Activated naive CD4-positive, alpha-beta T cell treated with anti-CD3 and anti-CD28 coated beads, Interleukin-2, amount 10 ng/mL, durations not matched to agents 7 days and 5 days (primary cell): ENCODE measurements around the gene RPL21.

Experiments
- CTCF ChIA-PET: fragments of 350-600 bp; sonication (Branson Sonifier 250); formaldehyde crosslinking; loops from one replicate; lab custom pipeline; 2021; ENCODE audit warnings: antibody characterized with exemption; lab: Charles Lee
- DNase-seq: peaks from one replicate; pipeline ENCODE4 v3.0.0-alpha.2; 2020
- H3K27ac Mint-ChIP-seq: one replicate; pipeline ENCODE4 v1.8.0; 2021; ENCODE audit warnings: mild to moderate bottlenecking, moderate library complexity, mixed read lengths
- H3K27me3 Mint-ChIP-seq: one replicate; pipeline ENCODE4 v1.8.0; 2021; ENCODE audit warnings: mild to moderate bottlenecking, mixed read lengths
- H3K36me3 Mint-ChIP-seq: one replicate; pipeline ENCODE4 v1.8.0; 2021; ENCODE audit warnings: mixed read lengths
- H3K4me1 Mint-ChIP-seq: one replicate; pipeline ENCODE4 v1.8.0; 2021; ENCODE audit warnings: mixed read lengths
- H3K4me3 Mint-ChIP-seq: one replicate; pipeline ENCODE4 v1.8.0; 2021; ENCODE audit warnings: mild to moderate bottlenecking, moderate library complexity, mixed read lengths
- H3K9me3 Mint-ChIP-seq: one replicate; pipeline ENCODE4 v1.8.0; 2021; ENCODE audit warnings: mixed read lengths

RPL21 gene

DNA sequence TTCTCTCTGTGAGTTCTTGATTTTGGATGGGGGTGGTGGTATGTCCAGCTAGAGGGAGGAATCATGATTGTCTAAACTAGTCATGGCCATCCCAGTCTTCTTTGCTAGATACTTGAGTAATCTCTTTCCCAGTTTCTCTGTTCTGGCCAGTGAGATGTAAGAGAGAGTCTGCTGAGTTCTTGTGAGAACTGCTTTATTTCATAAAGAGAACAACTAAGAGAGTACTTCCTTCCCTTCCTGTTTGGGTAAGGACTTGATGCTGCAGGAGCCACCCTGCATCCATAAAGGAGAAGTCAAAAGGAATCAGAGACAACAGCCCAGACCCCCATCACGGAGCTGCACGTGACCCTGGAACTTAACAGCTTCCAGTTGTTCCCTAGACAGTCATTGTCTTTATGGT lies 16.2 kb downstream of the RPL21 start:
- Mint-ChIP-seq H3K4me1 (peaks cover 12% of the 10 kb centered on the region), H3K9me3 (no peaks in the 10 kb centered on the region), H3K4me3 (no peak overlapping the region), H3K27ac (no peak overlapping the region), H3K36me3 (no peaks in the 10 kb centered on the region), H3K27me3 (peaks cover 18% of the 10 kb centered on the region)
- CTCF ChIA-PET, result interaction anchor here (0.8 to 1.6 kb wide), 2 partner anchors 11 to 282 kb away, joined by 3 to 4 read pairs; no protein-coding TSS in a partner anchor
- DNase-seq, result no peak

DNA sequence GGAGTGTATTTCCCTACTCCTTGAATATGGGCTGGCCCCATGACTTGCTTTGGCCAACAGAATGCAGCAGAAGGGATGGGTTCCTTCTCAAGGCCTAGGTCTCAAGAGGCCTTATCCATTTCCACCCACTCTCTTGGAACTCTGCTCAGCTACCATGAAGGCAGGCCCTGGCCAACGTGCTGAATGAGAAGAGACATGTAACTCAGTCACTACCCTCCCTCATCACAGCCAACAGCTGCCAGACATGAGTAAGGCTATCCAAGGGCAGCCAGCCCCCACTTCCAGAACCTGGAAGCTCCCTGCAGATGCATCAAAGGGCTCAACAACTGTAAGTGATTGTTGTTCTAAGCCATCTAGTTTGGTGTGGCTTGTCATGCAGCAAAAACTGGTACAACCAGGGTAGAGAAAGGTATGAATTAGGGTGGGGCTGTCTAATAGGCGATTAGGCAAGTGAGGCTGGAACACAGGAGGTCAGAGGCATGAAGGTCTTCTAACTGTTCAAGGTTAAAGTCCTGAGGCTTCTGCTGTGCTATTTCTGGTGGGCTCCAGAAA lies 17.8 kb downstream of the RPL21 start:
- Mint-ChIP-seq H3K27me3 (peaks cover 32% of the 10 kb centered on the region), H3K36me3 (no peaks in the 10 kb centered on the region), H3K27ac (no peak overlapping the region), H3K4me1 (peaks cover 11% of the 10 kb centered on the region), H3K4me3 (no peak overlapping the region), H3K9me3 (no peaks in the 10 kb centered on the region)
- CTCF ChIA-PET, result interaction anchor here (1.3 kb wide), 1 partner anchor 14 kb away, joined by 3 read pairs; no protein-coding TSS in a partner anchor
- DNase-seq, result no peak

DNA sequence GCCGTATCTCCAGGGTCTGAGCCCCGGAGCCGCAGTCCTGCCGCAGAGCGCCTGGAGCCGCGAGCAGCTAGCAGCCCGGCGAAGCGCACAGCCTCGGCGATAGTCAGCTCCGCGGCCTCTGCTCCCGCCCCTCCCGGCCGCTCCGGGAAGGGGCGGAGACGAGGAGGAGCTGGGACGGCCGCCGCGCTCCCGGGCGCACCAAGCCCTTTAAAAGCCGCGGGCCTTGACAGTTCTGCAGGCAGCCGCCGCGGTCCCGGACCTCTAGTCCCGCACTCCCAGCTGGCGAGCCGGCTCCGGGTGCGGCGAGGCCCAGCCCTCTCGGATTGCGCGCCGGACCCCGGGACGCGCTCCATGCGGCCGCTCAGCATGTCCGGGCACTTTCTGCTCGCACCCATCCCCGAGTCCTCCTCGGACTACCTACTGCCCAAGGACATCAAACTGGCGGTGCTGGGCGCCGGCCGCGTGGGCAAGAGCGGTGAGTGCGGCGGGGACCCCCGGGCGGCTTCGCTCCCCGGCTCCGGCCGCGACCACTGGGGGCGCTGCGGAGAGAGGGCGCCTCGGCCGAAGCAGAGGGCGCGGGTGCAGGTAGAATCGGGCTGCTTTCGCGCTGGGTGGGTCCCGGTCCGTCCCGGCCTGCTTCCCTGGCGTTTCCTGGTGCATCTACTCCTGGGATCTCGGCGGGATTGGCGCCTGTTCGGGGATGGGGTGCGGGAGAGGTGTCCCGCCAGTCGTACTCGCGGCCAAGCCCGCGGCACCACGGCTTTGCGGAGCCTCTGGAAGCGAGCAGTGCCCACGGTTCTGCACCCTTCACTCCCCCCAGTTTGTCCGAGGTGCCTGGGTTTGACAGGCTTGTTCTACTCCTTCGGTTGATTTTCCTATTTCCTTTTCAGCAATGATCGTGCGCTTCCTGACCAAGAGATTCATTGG lies 19.5 kb downstream of the RPL21 start, which contains the start of gene RASL11A:
RASL11A (plus strand) TSS at position 237 of the 927 bp plus-strand sequence; CDS start at position 352, 115 bp downstream.
- CTCF ChIA-PET, result interaction anchor here (0.7 to 1.9 kb wide), 6 partner anchors 11 to 285 kb away, joined by 3 to 7 read pairs (median 3); no protein-coding TSS in a partner anchor
- H3K27ac Mint-ChIP-seq, result no peak within 1 kb of the TSS
- H3K4me3 Mint-ChIP-seq, result peak within 1 kb of the TSS; percentile 78
- H3K9me3 Mint-ChIP-seq, result no peaks in the 10 kb centered on the region
- H3K27me3 Mint-ChIP-seq, result peaks cover 47% of the 10 kb centered on the region
- DNase-seq, result peak; percentile 74
- H3K36me3 Mint-ChIP-seq, result no peaks in the 10 kb centered on the region
- peaks cover 11% of the 10 kb centered on the region for H3K4me1 Mint-ChIP-seq

DNA sequence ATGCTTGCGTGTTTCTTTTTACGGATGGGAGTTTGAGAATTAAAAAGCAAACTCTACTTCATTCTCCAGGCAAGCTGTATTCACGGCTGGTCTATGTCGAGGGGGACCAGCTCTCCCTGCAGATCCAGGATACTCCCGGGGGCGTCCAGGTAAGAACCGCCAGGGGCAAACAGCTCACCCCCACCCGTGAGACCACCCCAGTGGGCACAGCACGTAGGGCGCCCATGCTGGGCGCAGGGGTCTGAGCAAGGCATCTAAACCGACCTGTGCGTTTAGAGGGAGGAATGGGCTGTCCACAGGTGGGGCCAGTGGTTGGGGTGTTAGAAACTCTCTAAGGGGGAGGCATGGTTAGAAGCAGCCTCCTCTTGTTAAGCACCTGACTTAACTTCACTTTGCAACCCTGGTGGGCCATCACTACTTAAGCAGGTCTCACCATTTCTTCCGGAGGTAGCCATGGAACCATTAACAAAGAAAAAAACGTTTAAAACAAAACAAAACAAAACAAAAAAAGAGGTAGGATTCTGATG lies 20.3 kb downstream of the RPL21 start:
- Mint-ChIP-seq H3K27ac (no peak overlapping the region), H3K9me3 (no peaks in the 10 kb centered on the region), H3K4me1 (peaks cover 11% of the 10 kb centered on the region), H3K36me3 (no peaks in the 10 kb centered on the region), H3K4me3 (peak overlapping the region; percentile 78), H3K27me3 (peaks cover 51% of the 10 kb centered on the region)
- CTCF ChIA-PET, result interaction anchor here (1.9 kb wide), 1 partner anchor 286 kb away, joined by 7 read pairs; no protein-coding TSS in a partner anchor
- DNase-seq, result no peak

DNA sequence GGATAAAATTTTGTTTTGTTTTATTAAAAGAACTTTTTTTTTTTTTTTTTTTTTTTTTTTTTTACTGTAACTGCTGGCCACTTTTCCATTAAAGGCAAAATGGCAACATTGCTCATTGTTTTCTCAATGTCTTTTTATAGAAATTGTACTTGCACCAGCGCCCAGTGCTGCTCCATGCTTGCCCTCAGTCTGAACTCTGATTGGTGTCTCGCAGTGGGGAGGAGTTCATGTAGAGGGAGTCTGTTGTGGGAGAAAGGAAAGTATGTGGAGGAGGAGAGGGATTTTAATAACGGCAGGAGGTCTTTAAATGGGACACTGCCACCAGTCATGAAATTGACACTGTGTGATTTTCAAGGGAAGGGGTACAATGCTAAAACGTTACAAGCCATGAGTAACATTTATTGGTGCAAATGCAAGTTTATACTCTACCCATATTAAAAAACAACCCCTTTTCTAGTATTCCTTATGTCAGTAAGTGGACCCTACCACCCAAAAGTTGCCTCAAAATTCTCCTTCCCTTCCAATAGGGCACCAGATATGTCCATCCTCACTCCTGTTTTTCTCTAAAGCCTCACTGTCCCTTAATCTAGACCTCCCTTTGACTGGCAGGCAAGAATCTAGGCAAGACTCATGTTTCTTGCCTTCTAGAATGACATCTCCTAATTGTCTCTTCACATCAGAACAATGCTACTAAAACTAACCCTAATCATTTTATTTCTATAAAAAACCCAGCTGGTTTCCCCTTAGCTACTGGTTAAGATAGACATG lies 22.5 kb downstream of the RPL21 start:
- H3K27ac Mint-ChIP-seq, result no peak overlapping the region
- CTCF ChIA-PET, result no interaction called here
- no peak overlapping the region for H3K4me3 Mint-ChIP-seq
- H3K36me3 Mint-ChIP-seq, result no peaks in the 10 kb centered on the region
- DNase-seq, result no peak
- H3K27me3 Mint-ChIP-seq, result peaks cover 59% of the 10 kb centered on the region
- no peaks in the 10 kb centered on the region for H3K9me3 Mint-ChIP-seq
- H3K4me1 Mint-ChIP-seq, result peaks cover 11% of the 10 kb centered on the region

DNA sequence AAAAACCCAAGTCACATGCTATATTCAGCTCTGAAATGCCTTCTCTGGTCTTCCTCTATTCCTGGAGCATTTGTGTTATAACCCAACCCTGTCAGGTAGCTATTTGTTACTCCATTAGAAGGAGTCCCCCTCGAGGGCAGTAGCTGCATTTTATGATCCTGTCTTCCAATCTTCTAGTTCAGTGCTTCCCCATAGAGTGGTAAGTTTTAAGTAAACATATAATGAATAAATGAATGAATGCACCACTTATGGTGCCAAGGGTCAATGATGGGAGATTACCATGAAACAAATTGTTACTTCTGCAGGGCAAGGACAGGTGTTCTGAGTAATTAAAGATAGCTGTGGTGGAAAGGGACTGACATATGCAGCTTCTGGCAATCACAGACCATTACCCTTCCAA lies 23.3 kb downstream of the RPL21 start:
- no peak overlapping the region for H3K4me3 Mint-ChIP-seq
- no peak for DNase-seq
- H3K27me3 Mint-ChIP-seq, result peaks cover 59% of the 10 kb centered on the region
- no peak overlapping the region for H3K27ac Mint-ChIP-seq
- H3K36me3 Mint-ChIP-seq, result no peaks in the 10 kb centered on the region
- no peaks in the 10 kb centered on the region for H3K9me3 Mint-ChIP-seq
- CTCF ChIA-PET, result interaction anchor here (1.0 to 1.1 kb wide), 2 partner anchors 85 to 87 kb away, joined by 3 to 4 read pairs; no protein-coding TSS in a partner anchor
- peaks cover 11% of the 10 kb centered on the region for H3K4me1 Mint-ChIP-seq

DNA sequence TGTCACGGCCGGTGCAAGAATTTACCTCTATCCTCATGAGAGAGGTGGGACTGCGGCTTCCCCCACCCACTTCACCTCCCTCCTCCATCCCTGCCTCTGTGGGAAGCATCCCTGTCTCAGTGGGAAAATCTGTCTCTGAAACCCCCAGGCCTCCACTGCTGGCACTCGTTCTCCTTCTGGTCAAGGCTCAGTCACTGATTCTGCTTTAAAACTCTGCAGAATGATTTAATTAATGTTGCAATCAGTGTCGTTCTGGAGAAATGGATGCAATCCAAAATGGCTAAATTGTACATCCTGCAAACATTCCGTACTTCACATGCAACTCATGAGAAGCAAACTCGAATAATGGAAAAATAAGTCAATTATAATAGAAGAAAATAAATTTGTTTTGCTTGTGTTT lies 24.8 kb downstream of the RPL21 start:
- DNase-seq, result no peak
- peaks cover 5% of the 10 kb centered on the region for H3K4me1 Mint-ChIP-seq
- no peaks in the 10 kb centered on the region for H3K36me3 Mint-ChIP-seq
- H3K9me3 Mint-ChIP-seq, result no peaks in the 10 kb centered on the region
- peaks cover 55% of the 10 kb centered on the region for H3K27me3 Mint-ChIP-seq
- CTCF ChIA-PET, result no interaction called here
- H3K4me3 Mint-ChIP-seq, result no peak overlapping the region
- no peak overlapping the region for H3K27ac Mint-ChIP-seq

DNA sequence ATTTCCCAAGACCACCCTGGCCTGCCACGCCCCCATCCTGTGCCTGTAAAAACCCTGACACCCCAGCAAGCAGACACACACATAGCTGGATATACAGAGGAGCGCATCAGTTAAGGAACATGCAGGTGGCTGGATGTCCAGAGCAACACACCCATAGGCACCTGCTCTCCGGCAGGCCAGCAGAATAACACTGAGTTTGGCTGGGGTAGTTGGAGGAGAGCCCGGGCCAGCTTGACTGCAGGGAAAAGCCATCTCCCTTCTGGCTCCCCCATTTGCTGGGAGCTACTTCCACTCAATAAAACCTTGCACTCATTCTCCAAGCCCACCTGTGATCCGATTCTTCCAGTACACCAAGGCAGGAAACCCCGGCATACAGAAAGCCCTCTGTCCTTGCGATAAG lies 28.1 kb downstream of the RPL21 start:
- Mint-ChIP-seq H3K36me3 (no peaks in the 10 kb centered on the region), H3K27me3 (peaks cover 29% of the 10 kb centered on the region), H3K27ac (no peak overlapping the region), H3K4me1 (no peaks in the 10 kb centered on the region), H3K9me3 (no peaks in the 10 kb centered on the region), H3K4me3 (no peak overlapping the region)
- no peak for DNase-seq
- CTCF ChIA-PET, result no interaction called here

DNA sequence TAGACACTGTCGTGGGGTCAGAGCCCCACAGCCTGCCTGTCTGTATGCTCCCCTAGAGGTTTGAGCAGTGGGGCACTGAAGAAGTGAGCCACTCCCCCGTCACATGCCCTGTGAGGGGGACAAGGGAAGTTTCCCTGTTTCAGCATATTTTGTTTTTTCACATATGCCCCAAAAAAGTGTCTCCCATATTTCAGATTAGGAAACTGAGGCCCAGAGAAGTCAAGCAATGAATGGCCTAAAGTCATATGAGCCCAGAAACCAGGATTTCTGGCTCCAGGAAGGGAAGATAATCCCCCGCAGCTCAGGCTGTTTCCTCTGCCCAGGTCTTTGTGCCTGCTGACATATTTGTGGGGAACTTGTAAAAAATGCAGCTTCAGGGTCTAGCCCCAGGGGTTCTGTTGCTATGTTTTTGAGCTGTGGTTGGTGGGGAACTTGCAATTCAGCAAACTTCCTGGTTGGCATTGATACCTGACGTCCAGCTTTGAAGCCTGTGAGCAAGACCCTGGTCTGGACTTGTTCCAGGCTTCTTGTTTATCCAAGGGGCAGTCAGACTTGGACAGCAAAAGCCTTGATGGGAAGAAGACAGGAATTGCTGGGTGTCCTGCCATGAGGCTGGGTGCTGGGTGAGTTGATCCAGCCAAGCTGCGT lies 28.8 kb downstream of the RPL21 start:
- no peak for DNase-seq
- peaks cover 24% of the 10 kb centered on the region for H3K27me3 Mint-ChIP-seq
- no peak overlapping the region for H3K27ac Mint-ChIP-seq
- no peaks in the 10 kb centered on the region for H3K36me3 Mint-ChIP-seq
- CTCF ChIA-PET, result interaction anchor here (1.3 kb wide), 1 partner anchor 82 kb away, joined by 3 read pairs; no protein-coding TSS in a partner anchor
- no peaks in the 10 kb centered on the region for H3K9me3 Mint-ChIP-seq
- H3K4me3 Mint-ChIP-seq, result no peak overlapping the region
- no peaks in the 10 kb centered on the region for H3K4me1 Mint-ChIP-seq

DNA sequence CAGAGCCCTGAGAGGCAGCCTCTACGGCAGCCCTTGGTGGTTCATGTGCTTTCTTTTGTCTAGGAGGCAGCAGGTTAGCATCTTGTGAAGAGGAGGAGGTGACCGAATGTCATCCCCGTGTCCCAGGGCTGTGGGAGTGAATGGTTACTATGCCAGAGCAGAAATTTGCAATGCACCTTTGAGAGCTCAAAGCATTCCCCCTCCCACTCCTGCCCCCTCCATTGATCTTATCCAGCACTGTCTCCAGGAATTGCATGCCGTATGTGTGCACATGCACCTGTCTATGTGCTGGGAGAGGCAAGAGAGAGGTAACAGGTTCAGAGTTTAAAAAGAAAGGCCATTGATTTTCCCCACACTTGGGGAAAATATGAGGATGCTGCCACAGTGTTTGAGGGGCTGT lies 29.5 kb downstream of the RPL21 start:
- Mint-ChIP-seq H3K27me3 (peaks cover 17% of the 10 kb centered on the region), H3K4me3 (no peak overlapping the region), H3K36me3 (no peaks in the 10 kb centered on the region), H3K9me3 (no peaks in the 10 kb centered on the region), H3K4me1 (no peaks in the 10 kb centered on the region), H3K27ac (no peak overlapping the region)
- DNase-seq, result no peak
- CTCF ChIA-PET, result interaction anchor here (1.3 kb wide), 1 partner anchor 81 kb away, joined by 3 read pairs; no protein-coding TSS in a partner anchor

DNA sequence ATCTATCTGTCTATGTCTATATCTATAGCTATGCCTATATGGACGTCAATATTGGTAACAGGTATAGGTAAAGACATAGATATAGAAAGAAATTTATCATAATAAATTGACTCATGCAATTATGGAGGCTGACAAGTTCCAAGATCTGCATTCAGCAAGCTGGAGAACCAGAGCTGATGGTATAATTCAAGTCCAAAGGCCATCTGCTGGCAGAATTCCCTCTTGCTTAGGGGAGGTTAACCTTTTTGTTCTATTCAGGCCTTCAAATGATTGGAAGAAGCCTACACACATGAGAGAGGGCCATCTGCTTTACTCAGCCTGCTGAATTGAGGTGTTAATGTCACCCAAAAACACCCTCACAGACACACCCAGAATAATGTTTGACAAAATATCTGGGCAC lies 30.1 kb downstream of the RPL21 start:
- H3K4me3 Mint-ChIP-seq, result no peak overlapping the region
- CTCF ChIA-PET, result interaction anchor here (1.2 to 1.3 kb wide), 2 partner anchors 11 to 80 kb away, joined by 3 read pairs; partner anchors contain the start of gene RASL11A
- no peaks in the 10 kb centered on the region for H3K4me1 Mint-ChIP-seq
- H3K9me3 Mint-ChIP-seq, result no peaks in the 10 kb centered on the region
- H3K36me3 Mint-ChIP-seq, result no peaks in the 10 kb centered on the region
- DNase-seq, result no peak
- H3K27me3 Mint-ChIP-seq, result peaks cover 13% of the 10 kb centered on the region
- no peak overlapping the region for H3K27ac Mint-ChIP-seq

DNA sequence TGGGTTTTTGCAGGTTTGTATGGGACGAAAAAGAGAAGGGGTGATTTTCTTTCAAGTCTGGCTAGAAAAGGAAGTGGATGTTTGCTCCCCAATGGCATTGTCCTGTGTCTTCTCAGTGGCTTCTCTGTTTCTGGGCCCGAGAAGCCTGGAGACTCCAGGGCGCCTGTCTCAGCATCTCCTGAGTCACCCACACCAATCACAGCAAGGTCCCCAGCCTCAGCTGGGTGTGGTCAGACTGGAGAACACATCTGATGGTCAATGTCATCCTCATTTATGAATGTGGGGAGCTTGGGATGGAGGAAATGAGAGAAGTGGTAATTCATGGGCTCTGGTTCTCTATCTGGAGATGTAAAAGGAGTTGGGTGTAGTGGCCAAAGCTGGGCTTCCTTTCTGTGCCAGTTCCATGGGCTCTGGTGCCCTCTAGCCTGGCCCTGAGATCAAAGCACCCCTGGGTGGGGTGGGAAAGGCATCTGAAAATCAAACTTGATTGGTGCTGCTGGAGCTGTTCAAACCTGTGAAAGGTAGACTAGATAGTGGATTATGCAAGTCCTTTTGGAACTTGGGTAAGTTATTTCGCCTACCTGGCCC lies 32.6 kb downstream of the RPL21 start:
- CTCF ChIA-PET, result interaction anchor here (1.7 to 2.0 kb wide), 2 partner anchors 297 to 337 kb away, joined by 3 to 16 read pairs; no protein-coding TSS in a partner anchor
- DNase-seq, result no peak

DNA sequence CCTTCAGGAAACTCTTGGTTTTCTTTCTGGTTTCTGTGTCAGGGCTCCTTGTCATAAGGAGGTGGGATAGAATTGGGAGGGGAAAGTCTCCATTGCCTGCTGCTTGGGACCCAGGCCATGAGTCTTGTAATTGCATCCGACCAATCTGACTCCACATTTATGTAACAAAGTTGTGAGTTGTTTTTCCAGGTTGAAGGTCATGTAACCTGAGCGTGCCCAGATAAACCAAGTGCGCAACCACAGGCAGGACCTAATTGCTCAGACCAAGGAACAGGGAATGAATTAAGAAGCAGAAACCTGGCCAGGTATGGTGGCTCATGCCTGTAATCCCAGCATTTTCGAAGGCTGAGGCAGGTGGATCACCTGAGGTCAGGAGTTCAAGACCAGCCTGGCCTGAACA lies 37.0 kb downstream of the RPL21 start:
- H3K36me3 Mint-ChIP-seq, result no peaks in the 10 kb centered on the region
- H3K27me3 Mint-ChIP-seq, result no peaks in the 10 kb centered on the region
- H3K27ac Mint-ChIP-seq, result no peak overlapping the region
- DNase-seq, result no peak
- CTCF ChIA-PET, result no interaction called here
- no peak overlapping the region for H3K4me3 Mint-ChIP-seq
- H3K4me1 Mint-ChIP-seq, result peaks cover 8% of the 10 kb centered on the region
- no peaks in the 10 kb centered on the region for H3K9me3 Mint-ChIP-seq

More for the DNA sequence above, 32.6 kb downstream of the RPL21 start:
- no peaks in the 10 kb centered on the region for H3K36me3 Mint-ChIP-seq
- H3K27ac Mint-ChIP-seq, result no peak overlapping the region
- no peaks in the 10 kb centered on the region for H3K4me1 Mint-ChIP-seq
- no peaks in the 10 kb centered on the region for H3K9me3 Mint-ChIP-seq
- no peak overlapping the region for H3K4me3 Mint-ChIP-seq
- peaks cover 5% of the 10 kb centered on the region for H3K27me3 Mint-ChIP-seq
